GM12878 (cell line): ENCODE results near the gene MICB. TPM values are rescaled to one million over a fixed set of nuclear protein-coding genes. Genes with fewer than 3 reads are reported as not detected.

Source experiments
- CEBPZ ChIP-seq: fragments of 150-350 bp; IDR thresholded peaks from 2 replicates; pipeline ENCODE4 v1.6.1; 2016; ENCODE audit warnings: low read depth, low read length
- FOXK2 ChIP-seq: fragments of 450-650 bp; IDR thresholded peaks from 2 replicates; pipeline ENCODE4 v1.6.1; 2017; ENCODE audit warnings: mild to moderate bottlenecking, moderate library complexity
- MYC ChIP-seq: IDR thresholded peaks from 2 replicates; pipeline ENCODE4 v1.6.1; 2011; ENCODE audit warnings: mild to moderate bottlenecking, low read length, moderate library complexity, inconsistent platforms; ENCODE audit not compliant: insufficient read depth, insufficient replicate concordance, insufficient read length, severe bottlenecking
- NR2C1 ChIP-seq: fragments of 450-650 bp; IDR thresholded peaks from 2 replicates; pipeline ENCODE4 v1.6.1; 2017; ENCODE audit warnings: antibody characterized with exemption, mild to moderate bottlenecking, moderate library complexity
- NR2C2 ChIP-seq: IDR thresholded peaks from 2 replicates; pipeline ENCODE4 v1.6.1; 2011; ENCODE audit warnings: borderline replicate concordance, low read depth; ENCODE audit not compliant: control insufficient read depth, insufficient read length
- RCOR1 ChIP-seq: conservative IDR thresholded peaks from 2 replicates; pipeline ENCODE4 v1.6.1; 2012; ENCODE audit warnings: low read depth, low read length, improper control_type of control experiment
- RELA ChIP-seq: fragments of 450-650 bp; IDR thresholded peaks from 2 replicates; pipeline ENCODE4 v1.8.0; 2014; ENCODE audit warnings: borderline replicate concordance; ENCODE audit not compliant: partially characterized antibody
- STAT1 ChIP-seq: fragments of 450-650 bp; conservative IDR thresholded peaks from 2 replicates; pipeline ENCODE4 v1.6.1; 2014; ENCODE audit warnings: antibody characterized with exemption, mild to moderate bottlenecking
- STAT3 ChIP-seq: IDR thresholded peaks from 2 replicates; pipeline ENCODE4 v1.6.1; 2011; ENCODE audit warnings: low read depth, low read length, improper control_type of control experiment
- WRNIP1 ChIP-seq: IDR thresholded peaks from 2 replicates; pipeline ENCODE4 v1.6.1; 2011; ENCODE audit warnings: low read depth, low read length, improper control_type of control experiment, borderline replicate concordance
- ZBED1 ChIP-seq: IDR thresholded peaks from 2 replicates; pipeline ENCODE4 v1.6.1; 2016; ENCODE audit warnings: borderline replicate concordance
- polyA plus RNA-seq, 11 experiments: library from polyadenylated mRNA; depleted of rRNA in 4 of 11; unstranded in 6 of 11; stranded (reverse) in 5 of 11; fragments of >200 nt; fragmentation: Nextera tagmentation in 4 of 11; fragmentation: Illumina TruSeq in 1 of 11; extraction: Ambion mirVana in 4 of 11; extraction: Trizol in 1 of 11; gene quantifications; 1 replicate in 1 of 11; 2 replicates in 10 of 11; pipeline versions ENCODE4 v1.2.1 to v1.2.3, GENCODE V29; 2011 to 2016; ENCODE audit warnings: inconsistent platforms in 2 of 11, missing spikeins in 2 of 11, low read depth in 1 of 11
- total RNA-seq, 4 experiments: library from RNA; depleted of rRNA in 3 of 4; stranded (reverse); fragments of >200 nt in 3 of 4; fragmentation: Illumina TruSeq in 1 of 4; extraction: Trizol in 1 of 4; gene quantifications; 2 replicates each; pipeline versions ENCODE4 v1.2.1 to v1.2.3, GENCODE V29; 2013 to 2021

Gene MICB
- total and polyA plus RNA-seq, 10 of the 15 experiments (the other 5 are each of a cell fraction or from before 2014, with no cell fraction given), result 9.0 to 37.1 (median 17.8) TPM

GRCh38 chr6:31531162-31531561, 33.2 kb downstream of the MICB start (continued):
- TF ChIP-seq CEBPZ (no peak), STAT1 (no peak), RCOR1 (no peak), WRNIP1 (no peak), NR2C2 (no peak), RELA (no peak), STAT3 (no peak), ZBED1 (no peak), MYC (no peak), NR2C1 (no peak), FOXK2 (no peak)
